ENCODE data around the gene VSIG10L2. TPM values are rescaled to one million over a fixed set of nuclear protein-coding genes. Genes with fewer than 3 reads are reported as not detected.

The VSIG10L2 gene
- total RNA-seq, 1 donor from 2014 or later = 28.2 TPM

- no peak for DNase-seq (ENCODE audit: extremely low spot score in 2 of 2)
- Histone ChIP-seq H3K4me1 (no peaks in the 10 kb centered on the region), H3K27me3 (no peaks in the 10 kb centered on the region), H3K27ac (no peak overlapping the region), H3K36me3 (no peaks in the 10 kb centered on the region), H3K9me3 (no peaks in the 10 kb centered on the region), H3K4me3 (no peak overlapping the region)
- intact Hi-C loops (cut with DNase I) = no loop called here
- TF ChIP-seq, protein P1, sequence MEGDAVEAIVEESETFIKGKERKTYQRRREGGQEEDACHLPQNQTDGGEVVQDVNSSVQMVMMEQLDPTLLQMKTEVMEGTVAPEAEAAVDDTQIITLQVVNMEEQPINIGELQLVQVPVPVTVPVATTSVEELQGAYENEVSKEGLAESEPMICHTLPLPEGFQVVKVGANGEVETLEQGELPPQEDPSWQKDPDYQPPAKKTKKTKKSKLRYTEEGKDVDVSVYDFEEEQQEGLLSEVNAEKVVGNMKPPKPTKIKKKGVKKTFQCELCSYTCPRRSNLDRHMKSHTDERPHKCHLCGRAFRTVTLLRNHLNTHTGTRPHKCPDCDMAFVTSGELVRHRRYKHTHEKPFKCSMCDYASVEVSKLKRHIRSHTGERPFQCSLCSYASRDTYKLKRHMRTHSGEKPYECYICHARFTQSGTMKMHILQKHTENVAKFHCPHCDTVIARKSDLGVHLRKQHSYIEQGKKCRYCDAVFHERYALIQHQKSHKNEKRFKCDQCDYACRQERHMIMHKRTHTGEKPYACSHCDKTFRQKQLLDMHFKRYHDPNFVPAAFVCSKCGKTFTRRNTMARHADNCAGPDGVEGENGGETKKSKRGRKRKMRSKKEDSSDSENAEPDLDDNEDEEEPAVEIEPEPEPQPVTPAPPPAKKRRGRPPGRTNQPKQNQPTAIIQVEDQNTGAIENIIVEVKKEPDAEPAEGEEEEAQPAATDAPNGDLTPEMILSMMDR (IDR thresholded peaks at IDR 0.05) = no peak
- TF ChIP-seq POLR2A (IDR thresholded peaks at IDR 0.05) = no peak
- TF ChIP-seq POLR2AphosphoS5 (IDR thresholded peaks at IDR 0.05; ENCODE audit: insufficient read depth in 1 of 2, low read depth in 1 of 2) = no peak
Measured at GRCh38 chr11:125992893-125993292, 47.0 kb downstream of the VSIG10L2 start.

DNA sequence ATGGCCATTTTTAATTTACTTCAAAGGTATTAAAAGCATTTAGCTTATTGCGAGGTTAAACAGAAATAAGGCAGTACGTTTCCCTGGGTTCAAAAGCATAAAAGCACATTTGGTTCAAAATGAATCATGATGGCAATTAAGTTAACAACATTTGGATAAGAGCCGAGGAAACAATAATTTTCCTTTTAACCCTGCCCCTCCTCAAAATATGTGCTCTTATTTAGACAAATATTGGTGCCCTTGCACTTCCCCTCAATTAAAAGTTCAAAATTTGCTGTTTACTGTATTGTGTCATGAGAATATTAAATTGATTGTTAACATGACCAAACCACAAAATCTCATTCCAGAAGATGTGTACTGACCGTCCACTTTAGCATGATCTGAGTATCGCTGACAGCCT lies 48.7 kb downstream of the VSIG10L2 start:
- Histone ChIP-seq H3K27ac (no peak overlapping the region), H3K4me3 (no peak overlapping the region), H3K4me1 (no peaks in the 10 kb centered on the region), H3K27me3 (no peaks in the 10 kb centered on the region), H3K9me3 (no peaks in the 10 kb centered on the region), H3K36me3 (no peaks in the 10 kb centered on the region)
- no peak for DNase-seq (ENCODE audit: extremely low spot score in 2 of 2)
- intact Hi-C loops (cut with DNase I) = no loop called here
- TF ChIP-seq, protein P1 (IDR thresholded peaks at IDR 0.05) = no peak
- TF ChIP-seq POLR2A (IDR thresholded peaks at IDR 0.05) = no peak

- TF ChIP-seq, protein P1 (IDR thresholded peaks at IDR 0.05) = no peak
- TF ChIP-seq POLR2AphosphoS5 (IDR thresholded peaks at IDR 0.05; ENCODE audit: insufficient read depth in 1 of 2, low read depth in 1 of 2) (no peak), POLR2A (IDR thresholded peaks at IDR 0.05) (no peak)
- Histone ChIP-seq H3K36me3 (no peaks in the 10 kb centered on the region), H3K9me3 (no peaks in the 10 kb centered on the region), H3K27ac (no peak overlapping the region), H3K4me1 (no peaks in the 10 kb centered on the region), H3K27me3 (no peaks in the 10 kb centered on the region), H3K4me3 (no peak overlapping the region)
- intact Hi-C loops (cut with DNase I) = no loop called here
- no peak for DNase-seq (ENCODE audit: extremely low spot score in 2 of 2)
Measured at GRCh38 chr11:125995313-125995712, 49.5 kb downstream of the VSIG10L2 start.

DNA sequence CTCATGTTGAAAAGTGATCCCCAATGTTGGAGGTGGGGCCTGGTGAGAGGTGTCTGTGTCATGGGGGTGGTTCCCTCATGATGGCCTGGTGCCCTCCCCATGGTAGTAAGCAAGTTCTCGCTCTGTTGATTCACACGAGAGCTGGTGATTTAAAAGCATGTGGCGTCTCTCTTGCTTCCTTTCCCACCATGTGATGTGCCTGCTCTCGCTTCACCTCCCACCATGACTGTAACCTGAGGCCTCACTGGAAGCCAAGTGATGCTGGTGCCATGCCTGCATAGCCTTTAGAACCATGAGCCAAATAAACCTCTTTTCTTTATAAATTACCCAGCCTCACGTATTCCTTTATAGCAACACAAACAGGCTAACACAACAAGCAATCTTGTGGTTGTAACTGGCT lies 52.4 kb downstream of the VSIG10L2 start:
- TF ChIP-seq POLR2A (IDR thresholded peaks at IDR 0.05) = no peak
- TF ChIP-seq, protein P1 (IDR thresholded peaks at IDR 0.05) = no peak
- no peak for TF ChIP-seq POLR2AphosphoS5 (IDR thresholded peaks at IDR 0.05; ENCODE audit: insufficient read depth in 1 of 2, low read depth in 1 of 2)
- intact Hi-C loops (cut with DNase I) = no loop called here
- no peaks in the 10 kb centered on the region for H3K36me3 ChIP-seq

DNA sequence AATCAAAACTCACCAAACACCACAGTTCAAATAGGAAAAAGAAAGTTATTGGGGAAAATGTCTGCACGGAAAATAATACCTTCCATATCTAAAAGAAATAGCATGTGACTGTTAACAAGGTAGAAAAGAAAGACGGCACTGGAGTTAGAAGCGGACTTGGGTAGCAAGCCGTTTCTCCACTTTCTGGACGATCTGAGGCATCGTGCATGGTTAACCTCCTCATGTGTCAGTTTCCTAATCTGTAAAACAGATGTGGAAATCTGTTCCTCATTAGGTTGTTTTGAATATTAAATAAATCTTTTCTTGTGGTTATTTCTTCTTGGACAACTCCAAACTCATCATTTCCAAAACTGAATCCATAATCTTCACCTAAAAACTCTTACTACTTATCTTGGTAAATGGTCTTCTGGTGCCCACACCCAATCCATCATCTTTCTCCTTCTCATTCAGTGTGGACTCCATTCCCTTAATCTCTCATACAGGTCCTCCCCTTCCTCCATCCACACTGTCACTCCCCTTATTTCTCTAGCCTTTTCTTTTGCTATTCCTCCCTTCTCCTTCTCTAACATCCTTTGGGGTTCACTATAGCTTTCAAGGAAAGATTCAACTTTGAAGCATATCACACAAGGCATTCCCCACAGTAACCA lies 53.5 kb downstream of the VSIG10L2 start:
- no peak overlapping the region for H3K27ac ChIP-seq

More for the DNA sequence above, 52.4 kb downstream of the VSIG10L2 start:
- DNase-seq (ENCODE audit: extremely low spot score in 2 of 2) = no peak
- H3K4me1 ChIP-seq = no peaks in the 10 kb centered on the region
- no peak overlapping the region for H3K27ac ChIP-seq
- no peaks in the 10 kb centered on the region for H3K9me3 ChIP-seq
- no peaks in the 10 kb centered on the region for H3K27me3 ChIP-seq
- no peak overlapping the region for H3K4me3 ChIP-seq

More for the DNA sequence above, 53.5 kb downstream of the VSIG10L2 start:
- Histone ChIP-seq H3K9me3 (no peaks in the 10 kb centered on the region), H3K36me3 (no peaks in the 10 kb centered on the region), H3K4me3 (no peak overlapping the region), H3K4me1 (no peaks in the 10 kb centered on the region), H3K27me3 (no peaks in the 10 kb centered on the region)
- intact Hi-C loops (cut with DNase I) = no loop called here
- TF ChIP-seq, protein P1 (IDR thresholded peaks at IDR 0.05) = no peak
- TF ChIP-seq POLR2A (IDR thresholded peaks at IDR 0.05) (no peak), POLR2AphosphoS5 (IDR thresholded peaks at IDR 0.05; ENCODE audit: insufficient read depth in 1 of 2, low read depth in 1 of 2) (no peak)
- DNase-seq (ENCODE audit: extremely low spot score in 2 of 2) = no peak

Data from vagina (tissue), 2 donors.